ENCODE measurements around the gene GRXCR2. TPM values are rescaled to one million over a fixed set of nuclear protein-coding genes. Genes with fewer than 3 reads are reported as not detected.

GRXCR2 gene
- total RNA-seq, 1 donor = not detected

DNA sequence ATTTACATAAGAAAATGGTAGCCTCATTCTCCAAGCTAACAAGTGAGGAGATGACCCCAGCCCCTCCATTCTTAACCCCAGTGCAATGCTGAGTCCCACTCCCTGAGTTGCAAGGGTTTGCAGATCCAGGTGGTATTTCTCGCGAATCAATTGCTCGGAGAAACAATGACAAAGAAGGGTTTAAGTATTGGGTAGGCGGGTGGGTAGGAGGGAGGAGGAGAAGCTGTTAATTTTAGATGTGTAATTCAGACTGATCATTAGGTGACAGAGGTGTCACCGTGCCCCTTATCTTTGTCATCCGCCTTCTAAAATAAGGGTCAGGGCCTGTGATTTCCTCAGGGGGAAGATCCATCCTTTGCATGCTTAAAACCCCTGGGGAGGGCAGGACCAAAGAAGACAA lies 46.6 kb upstream of the GRXCR2 start:
- Histone ChIP-seq H3K27ac (ENCODE audit: low read depth, low read length) (no peak overlapping the region), H2AFZ (ENCODE audit: low read length) (no peak overlapping the region), H3K4me1 (ENCODE audit: insufficient read depth, low read length) (peaks cover 12% of the 10 kb centered on the region), H3K4me3 (ENCODE audit: insufficient read depth, low read length) (no peak overlapping the region), H4K20me1 (ENCODE audit: insufficient read depth, low read length) (no peaks in the 10 kb centered on the region), H3K79me2 (ENCODE audit: insufficient read depth, low read length) (no peaks in the 10 kb centered on the region), H3K36me3 (ENCODE audit: insufficient read depth, low read length) (no peaks in the 10 kb centered on the region), H3K9me3 (ENCODE audit: low read depth, low read length) (no peaks in the 10 kb centered on the region), H3K4me2 (ENCODE audit: insufficient read depth, low read length) (no peak overlapping the region), H3K27me3 (ENCODE audit: insufficient read depth, low read length) (no peaks in the 10 kb centered on the region)
- no peak for DNase-seq (ENCODE audit: insufficient read length, low spot score, missing footprints)
- TF ChIP-seq, protein P1, sequence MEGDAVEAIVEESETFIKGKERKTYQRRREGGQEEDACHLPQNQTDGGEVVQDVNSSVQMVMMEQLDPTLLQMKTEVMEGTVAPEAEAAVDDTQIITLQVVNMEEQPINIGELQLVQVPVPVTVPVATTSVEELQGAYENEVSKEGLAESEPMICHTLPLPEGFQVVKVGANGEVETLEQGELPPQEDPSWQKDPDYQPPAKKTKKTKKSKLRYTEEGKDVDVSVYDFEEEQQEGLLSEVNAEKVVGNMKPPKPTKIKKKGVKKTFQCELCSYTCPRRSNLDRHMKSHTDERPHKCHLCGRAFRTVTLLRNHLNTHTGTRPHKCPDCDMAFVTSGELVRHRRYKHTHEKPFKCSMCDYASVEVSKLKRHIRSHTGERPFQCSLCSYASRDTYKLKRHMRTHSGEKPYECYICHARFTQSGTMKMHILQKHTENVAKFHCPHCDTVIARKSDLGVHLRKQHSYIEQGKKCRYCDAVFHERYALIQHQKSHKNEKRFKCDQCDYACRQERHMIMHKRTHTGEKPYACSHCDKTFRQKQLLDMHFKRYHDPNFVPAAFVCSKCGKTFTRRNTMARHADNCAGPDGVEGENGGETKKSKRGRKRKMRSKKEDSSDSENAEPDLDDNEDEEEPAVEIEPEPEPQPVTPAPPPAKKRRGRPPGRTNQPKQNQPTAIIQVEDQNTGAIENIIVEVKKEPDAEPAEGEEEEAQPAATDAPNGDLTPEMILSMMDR (IDR thresholded peaks at IDR 0.05; ENCODE audit: extremely low read depth, low read depth, low read length) = no peak

DNA sequence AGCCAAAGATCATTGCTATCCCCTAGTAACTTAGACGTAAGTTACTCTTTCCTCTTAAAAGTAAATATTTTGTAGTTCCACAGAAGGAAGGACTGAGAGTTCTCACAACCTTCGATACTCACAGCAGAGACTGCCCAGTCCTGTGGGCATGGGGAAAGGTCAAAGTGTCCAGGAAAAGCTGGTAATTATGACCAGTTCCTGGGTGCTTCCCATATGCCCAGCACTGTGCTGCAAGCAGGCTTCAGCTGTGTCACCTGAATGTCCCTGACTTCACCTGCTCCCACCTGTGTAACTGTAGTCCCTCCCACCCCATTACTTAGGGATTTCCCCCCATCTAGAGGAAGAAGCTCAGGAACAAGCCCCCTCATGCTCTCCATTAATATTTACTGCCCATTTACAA lies 45.6 kb upstream of the GRXCR2 start:
- Histone ChIP-seq H3K79me2 (ENCODE audit: insufficient read depth, low read length) (no peaks in the 10 kb centered on the region), H3K4me2 (ENCODE audit: insufficient read depth, low read length) (no peak overlapping the region), H3K4me1 (ENCODE audit: insufficient read depth, low read length) (peaks cover 12% of the 10 kb centered on the region), H4K20me1 (ENCODE audit: insufficient read depth, low read length) (no peaks in the 10 kb centered on the region), H3K4me3 (ENCODE audit: insufficient read depth, low read length) (no peak overlapping the region), H3K9me3 (ENCODE audit: low read depth, low read length) (no peaks in the 10 kb centered on the region), H3K36me3 (ENCODE audit: insufficient read depth, low read length) (no peaks in the 10 kb centered on the region), H2AFZ (ENCODE audit: low read length) (no peak overlapping the region), H3K27me3 (ENCODE audit: insufficient read depth, low read length) (no peaks in the 10 kb centered on the region), H3K27ac (ENCODE audit: low read depth, low read length) (no peak overlapping the region)
- TF ChIP-seq, protein P1 (IDR thresholded peaks at IDR 0.05; ENCODE audit: extremely low read depth, low read depth, low read length) = no peak
- DNase-seq (ENCODE audit: insufficient read length, low spot score, missing footprints) = no peak

DNA sequence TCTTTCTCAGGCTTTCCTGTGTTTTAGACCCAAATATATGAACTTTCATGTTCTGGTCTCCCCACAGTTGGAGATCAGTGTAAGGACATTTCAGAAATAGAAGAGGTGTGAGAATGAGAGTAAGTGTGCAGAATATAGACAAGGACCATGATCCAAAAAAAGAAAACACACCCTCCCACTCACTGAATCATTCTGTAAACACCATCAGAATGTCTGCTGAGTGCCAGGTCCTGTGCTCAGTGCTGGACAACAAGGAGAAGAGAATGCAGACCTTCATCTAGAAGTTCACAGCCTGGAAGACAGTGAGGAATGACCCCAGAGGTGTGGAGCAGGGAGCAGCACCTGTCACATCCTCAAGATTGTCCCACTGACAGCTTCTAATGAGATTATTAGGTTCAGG lies 44.5 kb upstream of the GRXCR2 start:
- H3K36me3 ChIP-seq (ENCODE audit: insufficient read depth, low read length) = no peaks in the 10 kb centered on the region
- H3K4me1 ChIP-seq (ENCODE audit: insufficient read depth, low read length) = peaks cover 12% of the 10 kb centered on the region
- H2AFZ ChIP-seq (ENCODE audit: low read length) = no peak overlapping the region
- no peaks in the 10 kb centered on the region for H3K27me3 ChIP-seq (ENCODE audit: insufficient read depth, low read length)
- DNase-seq (ENCODE audit: insufficient read length, low spot score, missing footprints) = no peak
- no peak overlapping the region for H3K4me3 ChIP-seq (ENCODE audit: insufficient read depth, low read length)
- no peaks in the 10 kb centered on the region for H3K79me2 ChIP-seq (ENCODE audit: insufficient read depth, low read length)
- H3K4me2 ChIP-seq (ENCODE audit: insufficient read depth, low read length) = peak overlapping the region; percentile 46
- TF ChIP-seq, protein P1 (IDR thresholded peaks at IDR 0.05; ENCODE audit: extremely low read depth, low read depth, low read length) = no peak
- H4K20me1 ChIP-seq (ENCODE audit: insufficient read depth, low read length) = no peaks in the 10 kb centered on the region
- H3K9me3 ChIP-seq (ENCODE audit: low read depth, low read length) = no peaks in the 10 kb centered on the region
- H3K27ac ChIP-seq (ENCODE audit: low read depth, low read length) = no peak overlapping the region

DNA sequence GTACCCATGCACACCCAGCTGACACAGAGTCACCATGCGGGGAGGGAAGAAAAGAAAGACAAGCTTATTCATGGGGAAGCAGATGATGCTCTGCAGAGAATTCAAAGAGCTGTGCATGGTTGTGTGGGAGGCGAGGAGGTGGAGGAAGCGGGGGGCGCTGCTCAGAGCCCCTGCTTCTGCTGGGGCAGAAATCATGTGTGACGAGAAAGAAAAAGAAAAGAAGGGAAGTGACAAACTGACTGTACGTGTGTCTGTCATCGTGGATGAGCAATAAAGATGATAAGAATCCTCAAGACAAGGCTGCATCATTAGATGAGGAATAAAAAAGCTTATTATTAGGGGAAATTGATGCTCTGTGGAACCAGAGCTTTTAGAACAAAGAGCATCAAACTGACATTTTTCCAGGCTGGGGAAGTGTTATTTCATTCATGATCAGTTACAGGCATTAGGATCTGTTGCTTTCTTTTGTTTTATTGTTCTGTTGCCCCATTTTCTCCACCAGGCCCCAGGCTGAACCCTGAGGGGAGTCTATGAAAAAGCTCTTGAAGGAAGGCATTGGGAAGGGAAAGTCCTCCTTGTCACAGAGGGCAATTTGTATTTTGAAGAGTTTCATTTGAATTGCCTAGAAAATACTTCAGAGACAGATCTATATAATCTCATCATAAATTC lies 43.3 kb upstream of the GRXCR2 start:
- no peak overlapping the region for H2AFZ ChIP-seq (ENCODE audit: low read length)
- DNase-seq (ENCODE audit: insufficient read length, low spot score, missing footprints) = no peak
- H3K4me2 ChIP-seq (ENCODE audit: insufficient read depth, low read length) = no peak overlapping the region
- TF ChIP-seq, protein P1 (IDR thresholded peaks at IDR 0.05; ENCODE audit: extremely low read depth, low read depth, low read length) = no peak
- no peaks in the 10 kb centered on the region for H3K9me3 ChIP-seq (ENCODE audit: low read depth, low read length)
- H3K79me2 ChIP-seq (ENCODE audit: insufficient read depth, low read length) = no peaks in the 10 kb centered on the region
- H3K27ac ChIP-seq (ENCODE audit: low read depth, low read length) = no peak overlapping the region
- H3K36me3 ChIP-seq (ENCODE audit: insufficient read depth, low read length) = no peaks in the 10 kb centered on the region
- no peak overlapping the region for H3K4me3 ChIP-seq (ENCODE audit: insufficient read depth, low read length)
- H4K20me1 ChIP-seq (ENCODE audit: insufficient read depth, low read length) = no peaks in the 10 kb centered on the region
- H3K27me3 ChIP-seq (ENCODE audit: insufficient read depth, low read length) = no peaks in the 10 kb centered on the region
- H3K4me1 ChIP-seq (ENCODE audit: insufficient read depth, low read length) = peaks cover 9% of the 10 kb centered on the region

All from osteoblast (primary cell).